ENCODE data around the gene LSM4. TPM values are rescaled to one million over a fixed set of nuclear protein-coding genes. Genes with fewer than 3 reads are reported as not detected.

Gene LSM4
- total and polyA plus RNA-seq, 2 of the 13 experiments (the other 11 are each of a cell fraction or from before 2014, with no cell fraction given) = 65.8 to 166 TPM

GRCh38 chr19:18322759-18323460 is at the start of gene LSM4 (continued):
- TF ChIP-seq ZBTB44 (CRISPR knock-in tag; IDR thresholded peaks at IDR 0.05) = no peak
- TF ChIP-seq ARNT2 (CRISPR knock-in tag; IDR thresholded peaks at IDR 0.05; ENCODE audit: low read depth) = peak; percentile 85
- TF ChIP-seq TCF12 (IDR thresholded peaks at IDR 0.05) = no peak
- no peak for TF ChIP-seq TCF12 (CRISPR knock-in tag; IDR thresholded peaks at IDR 0.05)
- TF ChIP-seq MBNL3 (CRISPR knock-in tag; conservative IDR thresholded peaks at IDR 0.05) = no peak
- TF ChIP-seq ZSCAN21 (CRISPR knock-in tag; IDR thresholded peaks at IDR 0.05; ENCODE audit: borderline replicate concordance) = peak; percentile 79
- no peak for TF ChIP-seq ZSCAN5A (CRISPR knock-in tag; IDR thresholded peaks at IDR 0.05; ENCODE audit: borderline replicate concordance)
- TF ChIP-seq ZNF878 (CRISPR knock-in tag; IDR thresholded peaks at IDR 0.05) = 0 out of 2 replicates have a peak, but pooled peaks have one; percentile 55
- peak; percentile 96 for TF ChIP-seq ZNF687 (CRISPR knock-in tag; IDR thresholded peaks at IDR 0.05)
